Measurements from ENCODE around the gene SUN2.

Gene SUN2

DNA sequence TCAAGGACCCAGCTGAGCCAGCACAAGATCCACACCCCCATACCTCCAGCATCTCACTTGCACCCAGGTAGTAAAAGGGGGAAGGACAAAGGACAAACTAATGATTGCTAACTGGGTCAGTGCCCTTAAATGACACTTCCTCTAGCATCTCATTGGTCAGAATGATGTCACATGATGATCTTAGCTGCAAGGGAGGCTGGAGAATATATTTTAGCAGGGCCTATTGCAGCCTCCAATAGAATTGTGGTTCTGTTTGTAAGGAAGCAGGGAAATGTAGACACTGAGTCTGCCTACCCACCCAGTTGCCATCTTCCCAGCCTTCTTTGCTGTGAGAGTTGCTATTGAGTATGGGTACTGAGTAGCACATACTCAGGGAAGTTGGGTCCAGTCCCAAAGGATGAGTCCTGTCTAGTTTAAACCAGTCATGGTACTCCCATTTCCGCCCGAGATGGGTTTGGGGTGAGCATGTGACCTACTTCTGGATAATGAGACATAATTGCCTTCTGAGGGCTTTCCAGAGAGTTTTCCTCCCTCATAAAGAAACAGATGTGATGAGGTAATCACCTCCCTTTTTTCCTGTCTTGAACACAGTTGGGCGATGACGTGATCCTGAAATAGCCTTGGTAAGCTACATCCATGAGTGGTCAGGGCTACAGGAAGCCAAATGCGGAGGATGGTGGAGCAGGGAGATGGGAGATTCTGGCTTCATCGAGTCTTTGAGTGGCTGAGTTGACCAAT lies 43.6 kb upstream of the SUN2 start (continued):
- TF ChIP-seq GLI4 (tag by site-specific recombination; IDR thresholded peaks at IDR 0.05) (no peak), ZNF133 (tag by site-specific recombination; IDR thresholded peaks at IDR 0.05) (no peak), SP2 (tag by site-specific recombination; IDR thresholded peaks at IDR 0.05) (peak; percentile 43), ZNF221 (tag by site-specific recombination; IDR thresholded peaks at IDR 0.05; ENCODE audit: borderline replicate concordance) (no peak), ZBTB8A (tag by site-specific recombination; IDR thresholded peaks at IDR 0.05) (peak; percentile 39; the same call in 1 of the 2 replicates), PRDM1 (tag by site-specific recombination; IDR thresholded peaks at IDR 0.05) (peak; percentile 37; the same call in 1 of the 2 replicates), SETDB1 (IDR thresholded peaks at IDR 0.05; ENCODE audit: insufficient read length, low read length) (peak; percentile 85), ZBTB21 (tag by site-specific recombination; IDR thresholded peaks at IDR 0.05) (peak; percentile 96), ZNF792 (tag by site-specific recombination; IDR thresholded peaks at IDR 0.05) (no peak), ZBTB17 (tag by site-specific recombination; IDR thresholded peaks at IDR 0.05) (peak; percentile 83), SP7 (tag by site-specific recombination; IDR thresholded peaks at IDR 0.05) (peak; percentile 68; the same call in 1 of the 2 replicates), KLF16 (tag by site-specific recombination; IDR thresholded peaks at IDR 0.05) (0 out of 2 replicates have a peak, but pooled peaks have one; percentile 34), BCL11A (tag by site-specific recombination; IDR thresholded peaks at IDR 0.05; ENCODE audit: low read depth) (0 out of 2 replicates have a peak, but pooled peaks have one; percentile 14), ZNF292 (tag by site-specific recombination; IDR thresholded peaks at IDR 0.05; ENCODE audit: borderline replicate concordance, low read depth) (no peak), SALL2 (tag by site-specific recombination; IDR thresholded peaks at IDR 0.05; ENCODE audit: borderline replicate concordance) (no peak), GLIS2 (tag by site-specific recombination; IDR thresholded peaks at IDR 0.05) (no peak), REPIN1 (tag by site-specific recombination; IDR thresholded peaks at IDR 0.05; ENCODE audit: low read depth) (no peak), ZFP37 (tag by site-specific recombination; IDR thresholded peaks at IDR 0.05) (no peak), ZNF155 (tag by site-specific recombination; IDR thresholded peaks at IDR 0.05) (0 out of 2 replicates have a peak, but pooled peaks have one; percentile 37)
- TF ChIP-seq, protein P1, sequence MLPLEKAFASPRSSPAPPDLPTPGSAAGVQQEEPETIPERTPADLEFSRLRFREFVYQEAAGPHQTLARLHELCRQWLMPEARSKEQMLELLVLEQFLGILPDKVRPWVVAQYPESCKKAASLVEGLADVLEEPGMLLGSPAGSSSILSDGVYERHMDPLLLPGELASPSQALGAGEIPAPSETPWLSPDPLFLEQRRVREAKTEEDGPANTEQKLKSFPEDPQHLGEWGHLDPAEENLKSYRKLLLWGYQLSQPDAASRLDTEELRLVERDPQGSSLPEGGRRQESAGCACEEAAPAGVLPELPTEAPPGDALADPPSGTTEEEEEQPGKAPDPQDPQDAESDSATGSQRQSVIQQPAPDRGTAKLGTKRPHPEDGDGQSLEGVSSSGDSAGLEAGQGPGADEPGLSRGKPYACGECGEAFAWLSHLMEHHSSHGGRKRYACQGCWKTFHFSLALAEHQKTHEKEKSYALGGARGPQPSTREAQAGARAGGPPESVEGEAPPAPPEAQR (tag by site-specific recombination; IDR thresholded peaks at IDR 0.05): 0 out of 2 replicates have a peak, but pooled peaks have one; percentile 22
- TF ChIP-seq, protein P2, sequence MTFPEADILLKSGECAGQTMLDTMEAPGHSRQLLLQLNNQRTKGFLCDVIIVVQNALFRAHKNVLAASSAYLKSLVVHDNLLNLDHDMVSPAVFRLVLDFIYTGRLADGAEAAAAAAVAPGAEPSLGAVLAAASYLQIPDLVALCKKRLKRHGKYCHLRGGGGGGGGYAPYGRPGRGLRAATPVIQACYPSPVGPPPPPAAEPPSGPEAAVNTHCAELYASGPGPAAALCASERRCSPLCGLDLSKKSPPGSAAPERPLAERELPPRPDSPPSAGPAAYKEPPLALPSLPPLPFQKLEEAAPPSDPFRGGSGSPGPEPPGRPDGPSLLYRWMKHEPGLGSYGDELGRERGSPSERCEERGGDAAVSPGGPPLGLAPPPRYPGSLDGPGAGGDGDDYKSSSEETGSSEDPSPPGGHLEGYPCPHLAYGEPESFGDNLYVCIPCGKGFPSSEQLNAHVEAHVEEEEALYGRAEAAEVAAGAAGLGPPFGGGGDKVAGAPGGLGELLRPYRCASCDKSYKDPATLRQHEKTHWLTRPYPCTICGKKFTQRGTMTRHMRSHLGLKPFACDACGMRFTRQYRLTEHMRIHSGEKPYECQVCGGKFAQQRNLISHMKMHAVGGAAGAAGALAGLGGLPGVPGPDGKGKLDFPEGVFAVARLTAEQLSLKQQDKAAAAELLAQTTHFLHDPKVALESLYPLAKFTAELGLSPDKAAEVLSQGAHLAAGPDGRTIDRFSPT (tag by site-specific recombination; IDR thresholded peaks at IDR 0.05): 0 out of 2 replicates have a peak, but pooled peaks have one; percentile 41
- TF ChIP-seq, protein P3, sequence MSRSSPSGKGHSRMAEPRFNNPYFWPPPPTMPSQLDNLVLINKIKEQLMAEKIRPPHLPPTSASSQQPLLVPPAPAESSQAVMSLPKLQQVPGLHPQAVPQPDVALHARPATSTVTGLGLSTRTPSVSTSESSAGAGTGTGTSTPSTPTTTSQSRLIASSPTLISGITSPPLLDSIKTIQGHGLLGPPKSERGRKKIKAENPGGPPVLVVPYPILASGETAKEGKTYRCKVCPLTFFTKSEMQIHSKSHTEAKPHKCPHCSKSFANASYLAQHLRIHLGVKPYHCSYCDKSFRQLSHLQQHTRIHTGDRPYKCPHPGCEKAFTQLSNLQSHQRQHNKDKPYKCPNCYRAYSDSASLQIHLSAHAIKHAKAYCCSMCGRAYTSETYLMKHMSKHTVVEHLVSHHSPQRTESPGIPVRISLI (tag by site-specific recombination; IDR thresholded peaks at IDR 0.05): 0 out of 2 replicates have a peak, but pooled peaks have one; percentile 54
- TF ChIP-seq, protein P4, sequence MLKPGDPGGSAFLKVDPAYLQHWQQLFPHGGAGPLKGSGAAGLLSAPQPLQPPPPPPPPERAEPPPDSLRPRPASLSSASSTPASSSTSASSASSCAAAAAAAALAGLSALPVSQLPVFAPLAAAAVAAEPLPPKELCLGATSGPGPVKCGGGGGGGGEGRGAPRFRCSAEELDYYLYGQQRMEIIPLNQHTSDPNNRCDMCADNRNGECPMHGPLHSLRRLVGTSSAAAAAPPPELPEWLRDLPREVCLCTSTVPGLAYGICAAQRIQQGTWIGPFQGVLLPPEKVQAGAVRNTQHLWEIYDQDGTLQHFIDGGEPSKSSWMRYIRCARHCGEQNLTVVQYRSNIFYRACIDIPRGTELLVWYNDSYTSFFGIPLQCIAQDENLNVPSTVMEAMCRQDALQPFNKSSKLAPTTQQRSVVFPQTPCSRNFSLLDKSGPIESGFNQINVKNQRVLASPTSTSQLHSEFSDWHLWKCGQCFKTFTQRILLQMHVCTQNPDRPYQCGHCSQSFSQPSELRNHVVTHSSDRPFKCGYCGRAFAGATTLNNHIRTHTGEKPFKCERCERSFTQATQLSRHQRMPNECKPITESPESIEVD (tag by site-specific recombination; IDR thresholded peaks at IDR 0.05): peak; percentile 56
- TF ChIP-seq, protein P5, sequence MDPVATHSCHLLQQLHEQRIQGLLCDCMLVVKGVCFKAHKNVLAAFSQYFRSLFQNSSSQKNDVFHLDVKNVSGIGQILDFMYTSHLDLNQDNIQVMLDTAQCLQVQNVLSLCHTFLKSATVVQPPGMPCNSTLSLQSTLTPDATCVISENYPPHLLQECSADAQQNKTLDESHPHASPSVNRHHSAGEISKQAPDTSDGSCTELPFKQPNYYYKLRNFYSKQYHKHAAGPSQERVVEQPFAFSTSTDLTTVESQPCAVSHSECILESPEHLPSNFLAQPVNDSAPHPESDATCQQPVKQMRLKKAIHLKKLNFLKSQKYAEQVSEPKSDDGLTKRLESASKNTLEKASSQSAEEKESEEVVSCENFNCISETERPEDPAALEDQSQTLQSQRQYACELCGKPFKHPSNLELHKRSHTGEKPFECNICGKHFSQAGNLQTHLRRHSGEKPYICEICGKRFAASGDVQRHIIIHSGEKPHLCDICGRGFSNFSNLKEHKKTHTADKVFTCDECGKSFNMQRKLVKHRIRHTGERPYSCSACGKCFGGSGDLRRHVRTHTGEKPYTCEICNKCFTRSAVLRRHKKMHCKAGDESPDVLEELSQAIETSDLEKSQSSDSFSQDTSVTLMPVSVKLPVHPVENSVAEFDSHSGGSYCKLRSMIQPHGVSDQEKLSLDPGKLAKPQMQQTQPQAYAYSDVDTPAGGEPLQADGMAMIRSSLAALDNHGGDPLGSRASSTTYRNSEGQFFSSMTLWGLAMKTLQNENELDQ (tag by site-specific recombination; IDR thresholded peaks at IDR 0.05; ENCODE audit: low read depth): no peak
- TF ChIP-seq, protein P6, sequence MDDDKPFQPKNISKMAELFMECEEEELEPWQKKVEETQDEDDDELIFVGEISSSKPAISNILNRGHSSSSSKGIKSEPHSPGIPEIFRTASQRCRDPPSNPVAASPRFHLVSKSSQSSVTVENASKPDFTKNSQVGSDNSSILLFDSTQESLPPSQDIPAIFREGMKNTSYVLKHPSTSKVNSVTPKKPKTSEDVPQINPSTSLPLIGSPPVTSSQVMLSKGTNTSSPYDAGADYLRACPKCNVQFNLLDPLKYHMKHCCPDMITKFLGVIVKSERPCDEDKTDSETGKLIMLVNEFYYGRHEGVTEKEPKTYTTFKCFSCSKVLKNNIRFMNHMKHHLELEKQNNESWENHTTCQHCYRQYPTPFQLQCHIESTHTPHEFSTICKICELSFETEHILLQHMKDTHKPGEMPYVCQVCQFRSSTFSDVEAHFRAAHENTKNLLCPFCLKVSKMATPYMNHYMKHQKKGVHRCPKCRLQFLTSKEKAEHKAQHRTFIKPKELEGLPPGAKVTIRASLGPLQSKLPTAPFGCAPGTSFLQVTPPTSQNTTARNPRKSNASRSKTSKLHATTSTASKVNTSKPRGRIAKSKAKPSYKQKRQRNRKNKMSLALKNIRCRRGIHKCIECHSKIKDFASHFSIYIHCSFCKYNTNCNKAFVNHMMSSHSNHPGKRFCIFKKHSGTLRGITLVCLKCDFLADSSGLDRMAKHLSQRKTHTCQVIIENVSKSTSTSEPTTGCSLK (tag by site-specific recombination; IDR thresholded peaks at IDR 0.05): no peak
- TF ChIP-seq, protein P7, sequence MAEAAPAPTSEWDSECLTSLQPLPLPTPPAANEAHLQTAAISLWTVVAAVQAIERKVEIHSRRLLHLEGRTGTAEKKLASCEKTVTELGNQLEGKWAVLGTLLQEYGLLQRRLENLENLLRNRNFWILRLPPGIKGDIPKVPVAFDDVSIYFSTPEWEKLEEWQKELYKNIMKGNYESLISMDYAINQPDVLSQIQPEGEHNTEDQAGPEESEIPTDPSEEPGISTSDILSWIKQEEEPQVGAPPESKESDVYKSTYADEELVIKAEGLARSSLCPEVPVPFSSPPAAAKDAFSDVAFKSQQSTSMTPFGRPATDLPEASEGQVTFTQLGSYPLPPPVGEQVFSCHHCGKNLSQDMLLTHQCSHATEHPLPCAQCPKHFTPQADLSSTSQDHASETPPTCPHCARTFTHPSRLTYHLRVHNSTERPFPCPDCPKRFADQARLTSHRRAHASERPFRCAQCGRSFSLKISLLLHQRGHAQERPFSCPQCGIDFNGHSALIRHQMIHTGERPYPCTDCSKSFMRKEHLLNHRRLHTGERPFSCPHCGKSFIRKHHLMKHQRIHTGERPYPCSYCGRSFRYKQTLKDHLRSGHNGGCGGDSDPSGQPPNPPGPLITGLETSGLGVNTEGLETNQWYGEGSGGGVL (tag by site-specific recombination; IDR thresholded peaks at IDR 0.05): peak; percentile 80

Data from HEK293 (cell line).